Lower leg skin (tissue), 3 donors: ENCODE results near the gene TMEM31.

ENCODE experiments used
- CTCF ChIP-seq, 3 donors: fragments of 450-650 bp; IDR thresholded peaks; one replicate each; pipeline ENCODE4 v1.5.1; 2016; ENCODE audit warnings: antibody characterized with exemption in 3 of 3, mild to moderate bottlenecking in 3 of 3, moderate library complexity in 2 of 3
- POLR2A ChIP-seq, 2 donors: fragments of 450-650 bp; IDR thresholded peaks; one replicate each; pipeline ENCODE4 v1.6.1; 2016 to 2017; ENCODE audit warnings: antibody characterized with exemption in 2 of 2, mild to moderate bottlenecking in 1 of 2, moderate library complexity in 1 of 2

- TF ChIP-seq CTCF (IDR thresholded peaks at IDR 0.05) (no peak), POLR2A (IDR thresholded peaks at IDR 0.05) (no peak)
These were observed 13.0 kb upstream of the TMEM31 start for GRCh38 chrX:103697687-103698086.
